Right kidney (tissue), 1 donor: Measurements from ENCODE around the gene MLN.

ENCODE experiments used
- DNase-seq: peaks from one replicate; pipeline ENCODE4 v3.0.0-alpha.2; 2016

Gene MLN

GRCh38 chr6:33771146-33772081 lies 32.4 kb downstream of the MLN start:
- peak; percentile 83 for DNase-seq

GRCh38 chr6:33770833-33771145 lies 33.0 kb downstream of the MLN start:
- DNase-seq = no peak

- DNase-seq = no peak
Observed at GRCh38 chr6:33770124-33770832, 33.5 kb downstream of the MLN start.

GRCh38 chr6:33769248-33769821 lies 34.5 kb downstream of the MLN start:
- no peak for DNase-seq

GRCh38 chr6:33768644-33769120 lies 35.1 kb downstream of the MLN start:
- peak; percentile 53 for DNase-seq

- DNase-seq = no peak
Observed at GRCh38 chr6:33766921-33767907, 36.6 kb downstream of the MLN start.

- DNase-seq = no peak
Observed at GRCh38 chr6:33765368-33765767, 38.4 kb downstream of the MLN start.

GRCh38 chr6:33764036-33764435 lies 39.8 kb downstream of the MLN start:
- no peak for DNase-seq

- no peak for DNase-seq
Observed at GRCh38 chr6:33763483-33763882, 40.3 kb downstream of the MLN start.

- no peak for DNase-seq
Observed at GRCh38 chr6:33762713-33763112, 41.1 kb downstream of the MLN start.

GRCh38 chr6:33761922-33762629 lies 41.7 kb downstream of the MLN start:
- no peak for DNase-seq

- no peak for DNase-seq
Observed at GRCh38 chr6:33761581-33761921, 42.3 kb downstream of the MLN start.

- no peak for DNase-seq
Observed at GRCh38 chr6:33759887-33760629, 43.7 kb downstream of the MLN start.

GRCh38 chr6:33758815-33759216 lies 45.0 kb downstream of the MLN start:
- no peak for DNase-seq

- DNase-seq = no peak
Observed at GRCh38 chr6:33757906-33758305, 45.9 kb downstream of the MLN start.

GRCh38 chr6:33757113-33757512 lies 46.7 kb downstream of the MLN start:
- DNase-seq = no peak

- DNase-seq = no peak
Observed at GRCh38 chr6:33756211-33756954, 47.4 kb downstream of the MLN start.

- DNase-seq = no peak
Observed at GRCh38 chr6:33755070-33755869, 48.5 kb downstream of the MLN start.

GRCh38 chr6:33754222-33754621 lies 49.6 kb downstream of the MLN start:
- no peak for DNase-seq
